ENCODE measurements around the gene TP53. TPM values are rescaled to one million over a fixed set of nuclear protein-coding genes. Genes with fewer than 3 reads are reported as not detected.

Gene TP53
- total and polyA plus RNA-seq, 9 of the 15 experiments (the other 6 are each of a cell fraction or from before 2014, with no cell fraction given) = 2.8 to 14.0 (median 7.1) TPM

DNA sequence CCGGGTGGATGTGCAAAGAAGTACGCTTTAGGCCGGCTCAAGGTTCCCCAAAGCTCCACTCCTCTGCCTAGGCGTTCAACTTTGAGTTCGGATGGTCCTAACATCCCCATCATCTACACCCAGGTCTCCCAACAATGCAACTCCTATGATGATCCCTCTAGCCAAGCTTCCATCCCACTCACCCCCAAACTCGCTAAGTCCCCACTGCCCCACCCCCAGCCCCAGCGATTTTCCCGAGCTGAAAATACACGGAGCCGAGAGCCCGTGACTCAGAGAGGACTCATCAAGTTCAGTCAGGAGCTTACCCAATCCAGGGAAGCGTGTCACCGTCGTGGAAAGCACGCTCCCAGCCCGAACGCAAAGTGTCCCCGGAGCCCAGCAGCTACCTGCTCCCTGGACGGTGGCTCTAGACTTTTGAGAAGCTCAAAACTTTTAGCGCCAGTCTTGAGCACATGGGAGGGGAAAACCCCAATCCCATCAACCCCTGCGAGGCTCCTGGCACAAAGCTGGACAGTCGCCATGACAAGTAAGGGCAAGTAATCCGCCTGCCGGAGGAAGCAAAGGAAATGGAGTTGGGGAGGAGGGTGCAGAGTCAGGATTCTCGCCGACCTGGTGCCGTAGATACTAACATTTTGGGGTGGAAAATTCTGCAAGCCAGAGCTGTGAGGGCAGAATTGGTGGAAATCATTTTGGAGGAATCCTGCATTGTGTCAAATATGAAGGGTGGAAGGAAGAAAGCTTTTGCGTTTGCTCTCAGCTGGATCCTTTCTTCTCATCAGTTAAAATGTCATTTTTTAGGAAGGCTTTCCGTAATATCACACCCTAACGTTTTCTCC is at the start of gene TP53 (continued):
- TF ChIP-seq, protein P1, sequence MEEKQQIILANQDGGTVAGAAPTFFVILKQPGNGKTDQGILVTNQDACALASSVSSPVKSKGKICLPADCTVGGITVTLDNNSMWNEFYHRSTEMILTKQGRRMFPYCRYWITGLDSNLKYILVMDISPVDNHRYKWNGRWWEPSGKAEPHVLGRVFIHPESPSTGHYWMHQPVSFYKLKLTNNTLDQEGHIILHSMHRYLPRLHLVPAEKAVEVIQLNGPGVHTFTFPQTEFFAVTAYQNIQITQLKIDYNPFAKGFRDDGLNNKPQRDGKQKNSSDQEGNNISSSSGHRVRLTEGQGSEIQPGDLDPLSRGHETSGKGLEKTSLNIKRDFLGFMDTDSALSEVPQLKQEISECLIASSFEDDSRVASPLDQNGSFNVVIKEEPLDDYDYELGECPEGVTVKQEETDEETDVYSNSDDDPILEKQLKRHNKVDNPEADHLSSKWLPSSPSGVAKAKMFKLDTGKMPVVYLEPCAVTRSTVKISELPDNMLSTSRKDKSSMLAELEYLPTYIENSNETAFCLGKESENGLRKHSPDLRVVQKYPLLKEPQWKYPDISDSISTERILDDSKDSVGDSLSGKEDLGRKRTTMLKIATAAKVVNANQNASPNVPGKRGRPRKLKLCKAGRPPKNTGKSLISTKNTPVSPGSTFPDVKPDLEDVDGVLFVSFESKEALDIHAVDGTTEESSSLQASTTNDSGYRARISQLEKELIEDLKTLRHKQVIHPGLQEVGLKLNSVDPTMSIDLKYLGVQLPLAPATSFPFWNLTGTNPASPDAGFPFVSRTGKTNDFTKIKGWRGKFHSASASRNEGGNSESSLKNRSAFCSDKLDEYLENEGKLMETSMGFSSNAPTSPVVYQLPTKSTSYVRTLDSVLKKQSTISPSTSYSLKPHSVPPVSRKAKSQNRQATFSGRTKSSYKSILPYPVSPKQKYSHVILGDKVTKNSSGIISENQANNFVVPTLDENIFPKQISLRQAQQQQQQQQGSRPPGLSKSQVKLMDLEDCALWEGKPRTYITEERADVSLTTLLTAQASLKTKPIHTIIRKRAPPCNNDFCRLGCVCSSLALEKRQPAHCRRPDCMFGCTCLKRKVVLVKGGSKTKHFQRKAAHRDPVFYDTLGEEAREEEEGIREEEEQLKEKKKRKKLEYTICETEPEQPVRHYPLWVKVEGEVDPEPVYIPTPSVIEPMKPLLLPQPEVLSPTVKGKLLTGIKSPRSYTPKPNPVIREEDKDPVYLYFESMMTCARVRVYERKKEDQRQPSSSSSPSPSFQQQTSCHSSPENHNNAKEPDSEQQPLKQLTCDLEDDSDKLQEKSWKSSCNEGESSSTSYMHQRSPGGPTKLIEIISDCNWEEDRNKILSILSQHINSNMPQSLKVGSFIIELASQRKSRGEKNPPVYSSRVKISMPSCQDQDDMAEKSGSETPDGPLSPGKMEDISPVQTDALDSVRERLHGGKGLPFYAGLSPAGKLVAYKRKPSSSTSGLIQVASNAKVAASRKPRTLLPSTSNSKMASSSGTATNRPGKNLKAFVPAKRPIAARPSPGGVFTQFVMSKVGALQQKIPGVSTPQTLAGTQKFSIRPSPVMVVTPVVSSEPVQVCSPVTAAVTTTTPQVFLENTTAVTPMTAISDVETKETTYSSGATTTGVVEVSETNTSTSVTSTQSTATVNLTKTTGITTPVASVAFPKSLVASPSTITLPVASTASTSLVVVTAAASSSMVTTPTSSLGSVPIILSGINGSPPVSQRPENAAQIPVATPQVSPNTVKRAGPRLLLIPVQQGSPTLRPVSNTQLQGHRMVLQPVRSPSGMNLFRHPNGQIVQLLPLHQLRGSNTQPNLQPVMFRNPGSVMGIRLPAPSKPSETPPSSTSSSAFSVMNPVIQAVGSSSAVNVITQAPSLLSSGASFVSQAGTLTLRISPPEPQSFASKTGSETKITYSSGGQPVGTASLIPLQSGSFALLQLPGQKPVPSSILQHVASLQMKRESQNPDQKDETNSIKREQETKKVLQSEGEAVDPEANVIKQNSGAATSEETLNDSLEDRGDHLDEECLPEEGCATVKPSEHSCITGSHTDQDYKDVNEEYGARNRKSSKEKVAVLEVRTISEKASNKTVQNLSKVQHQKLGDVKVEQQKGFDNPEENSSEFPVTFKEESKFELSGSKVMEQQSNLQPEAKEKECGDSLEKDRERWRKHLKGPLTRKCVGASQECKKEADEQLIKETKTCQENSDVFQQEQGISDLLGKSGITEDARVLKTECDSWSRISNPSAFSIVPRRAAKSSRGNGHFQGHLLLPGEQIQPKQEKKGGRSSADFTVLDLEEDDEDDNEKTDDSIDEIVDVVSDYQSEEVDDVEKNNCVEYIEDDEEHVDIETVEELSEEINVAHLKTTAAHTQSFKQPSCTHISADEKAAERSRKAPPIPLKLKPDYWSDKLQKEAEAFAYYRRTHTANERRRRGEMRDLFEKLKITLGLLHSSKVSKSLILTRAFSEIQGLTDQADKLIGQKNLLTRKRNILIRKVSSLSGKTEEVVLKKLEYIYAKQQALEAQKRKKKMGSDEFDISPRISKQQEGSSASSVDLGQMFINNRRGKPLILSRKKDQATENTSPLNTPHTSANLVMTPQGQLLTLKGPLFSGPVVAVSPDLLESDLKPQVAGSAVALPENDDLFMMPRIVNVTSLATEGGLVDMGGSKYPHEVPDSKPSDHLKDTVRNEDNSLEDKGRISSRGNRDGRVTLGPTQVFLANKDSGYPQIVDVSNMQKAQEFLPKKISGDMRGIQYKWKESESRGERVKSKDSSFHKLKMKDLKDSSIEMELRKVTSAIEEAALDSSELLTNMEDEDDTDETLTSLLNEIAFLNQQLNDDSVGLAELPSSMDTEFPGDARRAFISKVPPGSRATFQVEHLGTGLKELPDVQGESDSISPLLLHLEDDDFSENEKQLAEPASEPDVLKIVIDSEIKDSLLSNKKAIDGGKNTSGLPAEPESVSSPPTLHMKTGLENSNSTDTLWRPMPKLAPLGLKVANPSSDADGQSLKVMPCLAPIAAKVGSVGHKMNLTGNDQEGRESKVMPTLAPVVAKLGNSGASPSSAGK (IDR thresholded peaks at IDR 0.05) = peak; percentile 84
- TF ChIP-seq ZFP36 (IDR thresholded peaks at IDR 0.05; ENCODE audit: low read depth, low read length, partially characterized antibody) (no peak), CHD1 (IDR thresholded peaks at IDR 0.05; ENCODE audit: low read length) (peak; percentile 96), SIN3A (IDR thresholded peaks at IDR 0.05; ENCODE audit: borderline replicate concordance in 2 of 2, control insufficient read depth in 1 of 2, low read depth in 2 of 2, low read length in 2 of 2) (peak; percentile 76 to 81; a peak in 2 of 4 replicates), JUND (IDR thresholded peaks at IDR 0.05; ENCODE audit: borderline replicate concordance, low read depth, low read length) (peak; percentile 60), JUND (tag; IDR thresholded peaks at IDR 0.05; ENCODE audit: borderline replicate concordance, low read depth, low read length) (peak; percentile 57; the same call in 1 of the 3 replicates), SREBF1 (IDR thresholded peaks at IDR 0.05; ENCODE audit: borderline replicate concordance, low read depth, low read length) (0 out of 2 replicates have a peak, but pooled peaks have one; percentile 11)
- TF ChIP-seq, protein P2, sequence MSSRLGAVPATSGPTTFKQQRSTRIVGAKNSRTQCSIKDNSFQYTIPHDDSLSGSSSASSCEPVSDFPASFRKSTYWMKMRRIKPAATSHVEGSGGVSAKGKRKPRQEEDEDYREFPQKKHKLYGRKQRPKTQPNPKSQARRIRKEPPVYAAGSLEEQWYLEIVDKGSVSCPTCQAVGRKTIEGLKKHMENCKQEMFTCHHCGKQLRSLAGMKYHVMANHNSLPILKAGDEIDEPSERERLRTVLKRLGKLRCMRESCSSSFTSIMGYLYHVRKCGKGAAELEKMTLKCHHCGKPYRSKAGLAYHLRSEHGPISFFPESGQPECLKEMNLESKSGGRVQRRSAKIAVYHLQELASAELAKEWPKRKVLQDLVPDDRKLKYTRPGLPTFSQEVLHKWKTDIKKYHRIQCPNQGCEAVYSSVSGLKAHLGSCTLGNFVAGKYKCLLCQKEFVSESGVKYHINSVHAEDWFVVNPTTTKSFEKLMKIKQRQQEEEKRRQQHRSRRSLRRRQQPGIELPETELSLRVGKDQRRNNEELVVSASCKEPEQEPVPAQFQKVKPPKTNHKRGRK (tag; IDR thresholded peaks at IDR 0.05) = peak; percentile 39; the same call in 1 of the 2 replicates
- TF ChIP-seq, protein P3, sequence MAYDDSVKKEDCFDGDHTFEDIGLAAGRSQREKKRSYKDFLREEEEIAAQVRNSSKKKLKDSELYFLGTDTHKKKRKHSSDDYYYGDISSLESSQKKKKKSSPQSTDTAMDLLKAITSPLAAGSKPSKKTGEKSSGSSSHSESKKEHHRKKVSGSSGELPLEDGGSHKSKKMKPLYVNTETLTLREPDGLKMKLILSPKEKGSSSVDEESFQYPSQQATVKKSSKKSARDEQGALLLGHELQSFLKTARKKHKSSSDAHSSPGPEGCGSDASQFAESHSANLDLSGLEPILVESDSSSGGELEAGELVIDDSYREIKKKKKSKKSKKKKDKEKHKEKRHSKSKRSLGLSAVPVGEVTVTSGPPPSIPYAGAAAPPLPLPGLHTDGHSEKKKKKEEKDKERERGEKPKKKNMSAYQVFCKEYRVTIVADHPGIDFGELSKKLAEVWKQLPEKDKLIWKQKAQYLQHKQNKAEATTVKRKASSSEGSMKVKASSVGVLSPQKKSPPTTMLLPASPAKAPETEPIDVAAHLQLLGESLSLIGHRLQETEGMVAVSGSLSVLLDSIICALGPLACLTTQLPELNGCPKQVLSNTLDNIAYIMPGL (CRISPR knock-in tag; IDR thresholded peaks at IDR 0.05) = 0 out of 2 replicates have a peak, but pooled peaks have one; percentile 1
